Right atrium auricular region (tissue), 2 donors: ENCODE results near the gene PAMR1. TPM values are rescaled to one million over a fixed set of nuclear protein-coding genes. Genes with fewer than 3 reads are reported as not detected.
A peak's percentile ranks its signal among the peaks of the same experiment; 100 is the strongest.

ENCODE experiments used
- DNase-seq: peaks from one replicate; pipeline ENCODE4 v3.0.0-alpha.2; 2019; ENCODE audit warnings: low spot score
- H3K27ac ChIP-seq, 2 donors: fragments of 200-600 bp; sonication (generic); 1 replicate in 1 of 2; 2 replicates in 1 of 2; pipeline ENCODE4 v1.5.1; 2016 to 2019
- H3K27me3 ChIP-seq, 2 donors: fragments of 200-600 bp; sonication (generic); one replicate each; pipeline versions ENCODE4 v1.5.1 to v1.6.0; 2017 to 2019
- H3K36me3 ChIP-seq: fragments of 200-600 bp; sonication (generic); one replicate; pipeline ENCODE4 v1.5.1; 2016
- H3K4me1 ChIP-seq, 2 donors: fragments of 200-600 bp; sonication (generic); one replicate each; pipeline versions ENCODE4 v1.5.1 to v1.6.0; 2017 to 2019
- H3K4me3 ChIP-seq, 2 donors: fragments of 200-600 bp; sonication (generic); 1 replicate in 1 of 2; 2 replicates in 1 of 2; pipeline ENCODE4 v1.5.1; 2017 to 2019; ENCODE audit warnings: mild to moderate bottlenecking in 1 of 2, moderate library complexity in 1 of 2
- H3K9me3 ChIP-seq, 2 donors: fragments of 200-600 bp; sonication (generic); one replicate each; pipeline ENCODE4 v1.5.1; 2019
- total RNA-seq, 2 donors: library from RNA; depleted of rRNA; stranded (reverse); fragments of >200 nt; gene quantifications; one replicate each; pipeline ENCODE4 v1.1.0, GENCODE V29; 2016
- TF ChIP-seq, protein P1 (sequence below), 2 donors: fragments of 200-600 bp; sonication (generic); IDR thresholded peaks; one replicate each; pipeline ENCODE4 v1.5.1; 2019; ENCODE audit warnings: antibody characterized with exemption in 2 of 2

Gene PAMR1
- total RNA-seq, 2 donors from 2014 or later: 8.6 to 15.3 TPM

DNA sequence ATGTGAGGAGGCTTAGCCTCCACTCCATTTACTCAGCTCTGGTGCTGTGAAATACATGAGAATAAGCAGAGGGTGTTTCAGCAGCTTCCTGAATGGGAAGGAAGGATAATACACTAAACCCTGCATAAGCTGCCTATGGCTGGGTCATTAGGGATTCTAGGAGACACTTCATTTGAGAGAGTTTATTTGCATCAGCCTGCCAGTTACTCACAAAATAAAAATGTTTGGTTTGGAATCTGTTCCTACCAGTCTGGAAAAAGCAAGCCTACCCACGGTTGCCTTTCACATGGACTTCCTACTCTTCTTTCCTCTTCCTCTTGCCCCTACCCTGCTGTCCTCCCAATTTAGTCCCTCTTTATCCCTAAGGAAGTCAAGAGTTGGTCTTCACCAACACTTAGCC is 126.5 kb downstream of the PAMR1 start:
- H3K4me1 ChIP-seq: no peaks in the 10 kb centered on the region
- no peak overlapping the region for H3K27ac ChIP-seq
- H3K36me3 ChIP-seq: no peaks in the 10 kb centered on the region
- H3K27me3 ChIP-seq: no peaks in the 10 kb centered on the region
- DNase-seq: no peak
- TF ChIP-seq, protein P1, sequence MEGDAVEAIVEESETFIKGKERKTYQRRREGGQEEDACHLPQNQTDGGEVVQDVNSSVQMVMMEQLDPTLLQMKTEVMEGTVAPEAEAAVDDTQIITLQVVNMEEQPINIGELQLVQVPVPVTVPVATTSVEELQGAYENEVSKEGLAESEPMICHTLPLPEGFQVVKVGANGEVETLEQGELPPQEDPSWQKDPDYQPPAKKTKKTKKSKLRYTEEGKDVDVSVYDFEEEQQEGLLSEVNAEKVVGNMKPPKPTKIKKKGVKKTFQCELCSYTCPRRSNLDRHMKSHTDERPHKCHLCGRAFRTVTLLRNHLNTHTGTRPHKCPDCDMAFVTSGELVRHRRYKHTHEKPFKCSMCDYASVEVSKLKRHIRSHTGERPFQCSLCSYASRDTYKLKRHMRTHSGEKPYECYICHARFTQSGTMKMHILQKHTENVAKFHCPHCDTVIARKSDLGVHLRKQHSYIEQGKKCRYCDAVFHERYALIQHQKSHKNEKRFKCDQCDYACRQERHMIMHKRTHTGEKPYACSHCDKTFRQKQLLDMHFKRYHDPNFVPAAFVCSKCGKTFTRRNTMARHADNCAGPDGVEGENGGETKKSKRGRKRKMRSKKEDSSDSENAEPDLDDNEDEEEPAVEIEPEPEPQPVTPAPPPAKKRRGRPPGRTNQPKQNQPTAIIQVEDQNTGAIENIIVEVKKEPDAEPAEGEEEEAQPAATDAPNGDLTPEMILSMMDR (IDR thresholded peaks at IDR 0.05): no peak
- no peaks in the 10 kb centered on the region for H3K9me3 ChIP-seq
- H3K4me3 ChIP-seq: no peak overlapping the region

DNA sequence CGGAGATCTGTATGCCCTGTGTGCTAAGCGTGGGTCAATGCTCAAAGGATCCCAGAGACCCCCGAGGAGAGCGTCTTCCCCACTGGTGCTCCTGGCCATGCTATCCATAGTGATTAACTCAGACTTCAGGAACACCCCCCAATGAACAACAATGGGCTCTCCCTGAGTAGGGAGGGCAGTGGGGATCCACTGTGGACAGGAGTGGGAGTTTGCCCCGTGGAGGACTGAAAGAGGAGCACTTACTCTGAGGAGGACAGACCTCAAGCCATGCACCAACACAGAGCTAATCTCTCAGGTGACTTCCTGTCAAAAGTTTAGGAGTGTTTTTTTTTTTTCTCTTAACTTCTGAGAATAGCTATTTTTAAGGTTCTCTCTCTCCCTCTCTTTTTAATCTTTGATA is 130.5 kb downstream of the PAMR1 start:
- DNase-seq: no peak
- Histone ChIP-seq H3K27ac (no peak overlapping the region), H3K9me3 (no peaks in the 10 kb centered on the region), H3K4me1 (peaks cover 0 to 9% of the 10 kb centered on the region in 2 donors), H3K27me3 (no peaks in the 10 kb centered on the region), H3K36me3 (no peaks in the 10 kb centered on the region), H3K4me3 (no peak overlapping the region)
- TF ChIP-seq, protein P1 (IDR thresholded peaks at IDR 0.05): no peak

DNA sequence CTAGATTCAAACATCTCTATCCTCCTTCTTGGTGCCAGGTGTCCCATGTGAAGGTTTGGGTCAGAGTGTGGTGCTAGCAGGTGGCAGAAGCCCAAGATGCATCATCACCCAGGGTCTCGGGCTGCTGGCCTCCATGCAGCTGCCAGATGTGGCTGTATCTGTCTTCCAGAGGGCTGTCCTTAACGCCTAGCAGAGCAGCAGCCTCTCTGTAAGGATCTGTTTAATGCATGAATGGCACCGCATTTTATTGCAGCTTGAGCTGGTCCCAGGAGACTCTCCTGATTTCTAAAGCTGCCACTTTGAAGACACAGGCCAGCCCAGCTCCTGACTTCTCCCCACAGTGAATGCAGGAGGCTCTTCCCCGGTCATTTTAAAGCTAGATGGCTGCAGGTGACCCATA is 132.3 kb downstream of the PAMR1 start:
- Histone ChIP-seq H3K27ac (no peak overlapping the region), H3K9me3 (no peaks in the 10 kb centered on the region), H3K4me1 (peaks cover 0 to 9% of the 10 kb centered on the region in 2 donors), H3K4me3 (no peak overlapping the region), H3K36me3 (no peaks in the 10 kb centered on the region), H3K27me3 (no peaks in the 10 kb centered on the region)
- DNase-seq: no peak
- TF ChIP-seq, protein P1 (IDR thresholded peaks at IDR 0.05): no peak

DNA sequence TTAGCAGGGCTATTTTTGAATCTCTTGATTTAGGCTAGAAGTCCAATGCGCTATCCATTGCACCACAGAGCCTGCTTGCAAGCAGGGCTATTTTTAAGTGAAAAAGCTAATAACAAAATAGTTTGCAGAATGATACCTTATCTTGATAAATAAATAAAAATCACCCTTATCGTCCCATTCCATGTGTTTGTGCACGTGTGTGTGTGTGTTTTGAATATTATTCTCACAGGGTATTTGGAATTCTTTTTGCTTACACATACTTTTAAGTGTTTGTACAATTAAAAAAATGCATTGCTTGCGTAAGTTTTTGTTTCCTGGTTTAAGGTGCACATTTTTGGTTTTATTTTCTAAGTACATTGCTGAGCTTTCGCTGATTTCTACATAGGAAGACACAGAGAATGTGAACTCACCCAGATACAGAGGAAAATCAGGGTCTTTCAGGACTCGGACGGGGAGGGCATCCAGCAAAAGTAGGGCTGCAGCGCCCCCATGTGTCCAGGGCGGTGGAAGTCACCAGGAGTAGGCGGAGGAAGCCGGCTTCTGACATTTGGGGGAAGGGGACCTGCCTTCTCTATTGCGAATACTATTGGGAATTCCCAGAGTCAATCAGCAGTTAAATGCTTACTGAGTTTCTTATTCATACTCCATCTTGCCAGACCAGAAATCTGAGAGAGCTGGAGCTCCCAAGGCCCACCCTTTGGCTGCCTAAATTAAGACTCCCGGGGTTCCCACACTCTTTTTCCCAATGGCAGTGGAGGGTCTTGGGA is 133.3 kb downstream of the PAMR1 start:
- no peak overlapping the region for H3K4me3 ChIP-seq
- H3K27ac ChIP-seq: no peak overlapping the region
- H3K27me3 ChIP-seq: no peaks in the 10 kb centered on the region
- peak; percentile 75 for DNase-seq
- TF ChIP-seq, protein P1 (IDR thresholded peaks at IDR 0.05): peak; percentile 82 to 91
- no peaks in the 10 kb centered on the region for H3K9me3 ChIP-seq
- peaks cover 0 to 9% of the 10 kb centered on the region in 2 donors for H3K4me1 ChIP-seq
- H3K36me3 ChIP-seq: no peaks in the 10 kb centered on the region

DNA sequence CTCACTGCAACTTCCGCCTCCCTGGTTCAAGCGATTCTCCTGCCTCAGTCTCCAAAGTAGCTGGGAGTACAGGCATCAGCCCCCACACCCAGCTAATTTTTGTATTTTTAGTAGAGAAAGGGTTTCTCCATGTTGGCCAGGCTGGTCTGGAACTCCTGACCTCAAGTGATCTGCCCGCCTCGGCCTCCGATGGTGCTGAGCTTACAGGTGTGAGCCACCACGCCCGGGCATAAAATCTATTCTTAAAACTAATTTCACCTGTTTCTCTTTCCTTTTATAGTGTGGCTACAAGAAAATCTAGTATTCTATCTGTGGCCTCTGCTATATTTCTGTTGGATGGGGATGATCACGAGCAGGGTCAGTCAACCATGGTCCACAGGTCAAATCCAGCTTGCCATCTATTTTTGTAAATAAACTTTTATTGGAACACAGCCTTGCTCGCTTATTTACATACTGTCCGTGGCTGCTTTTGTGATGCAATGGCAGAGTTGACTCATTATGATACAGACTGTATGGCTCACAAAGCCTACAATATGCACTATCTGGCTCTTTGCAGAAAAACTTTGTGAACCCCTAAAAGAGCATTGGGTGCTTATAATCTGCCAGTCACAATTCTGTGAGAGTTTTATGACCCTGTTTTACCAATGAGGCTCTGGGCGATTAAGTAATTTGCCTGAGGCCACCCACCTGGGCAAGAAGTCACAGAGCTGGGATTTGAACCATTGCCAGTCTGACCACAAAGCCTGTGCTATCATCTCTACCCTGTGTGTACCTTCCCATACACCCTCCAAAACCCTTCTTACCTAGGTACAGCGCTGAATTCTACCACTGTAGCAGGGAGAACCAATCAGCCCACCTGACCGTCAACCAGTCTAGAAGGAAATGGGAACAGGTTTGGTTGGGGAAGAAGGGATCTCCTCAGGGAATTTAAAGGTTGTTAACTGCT is 134.4 kb downstream of the PAMR1 start:
- no peaks in the 10 kb centered on the region for H3K27me3 ChIP-seq
- H3K9me3 ChIP-seq: no peaks in the 10 kb centered on the region
- H3K4me1 ChIP-seq: peaks cover 0 to 9% of the 10 kb centered on the region in 2 donors
- no peak for DNase-seq
- TF ChIP-seq, protein P1 (IDR thresholded peaks at IDR 0.05): no peak
- no peak overlapping the region for H3K4me3 ChIP-seq
- H3K36me3 ChIP-seq: no peaks in the 10 kb centered on the region
- no peak overlapping the region for H3K27ac ChIP-seq
